VCaP (cell line): ENCODE data around the gene SCFD2.
"Not testable (repeated sequence)": the region's sequence is repeated elsewhere in the genome, so short reads cannot be mapped to it uniquely, and the experiment has no call there.

Experiments used
- H3K27ac ChIP-seq: fragments of 450-650 bp; 2 replicates; pipeline ENCODE4 v1.5.1; 2017
- TF ChIP-seq, protein P1 (sequence below): fragments of 450-650 bp; conservative IDR thresholded peaks from 2 replicates; pipeline ENCODE4 v1.5.1; 2017; ENCODE audit warnings: mild to moderate bottlenecking, moderate library complexity

Gene SCFD2

GRCh38 chr4:53192496-53192895 is 173.4 kb downstream of the SCFD2 start:
- no peak overlapping the region for H3K27ac ChIP-seq
- TF ChIP-seq, protein P1, sequence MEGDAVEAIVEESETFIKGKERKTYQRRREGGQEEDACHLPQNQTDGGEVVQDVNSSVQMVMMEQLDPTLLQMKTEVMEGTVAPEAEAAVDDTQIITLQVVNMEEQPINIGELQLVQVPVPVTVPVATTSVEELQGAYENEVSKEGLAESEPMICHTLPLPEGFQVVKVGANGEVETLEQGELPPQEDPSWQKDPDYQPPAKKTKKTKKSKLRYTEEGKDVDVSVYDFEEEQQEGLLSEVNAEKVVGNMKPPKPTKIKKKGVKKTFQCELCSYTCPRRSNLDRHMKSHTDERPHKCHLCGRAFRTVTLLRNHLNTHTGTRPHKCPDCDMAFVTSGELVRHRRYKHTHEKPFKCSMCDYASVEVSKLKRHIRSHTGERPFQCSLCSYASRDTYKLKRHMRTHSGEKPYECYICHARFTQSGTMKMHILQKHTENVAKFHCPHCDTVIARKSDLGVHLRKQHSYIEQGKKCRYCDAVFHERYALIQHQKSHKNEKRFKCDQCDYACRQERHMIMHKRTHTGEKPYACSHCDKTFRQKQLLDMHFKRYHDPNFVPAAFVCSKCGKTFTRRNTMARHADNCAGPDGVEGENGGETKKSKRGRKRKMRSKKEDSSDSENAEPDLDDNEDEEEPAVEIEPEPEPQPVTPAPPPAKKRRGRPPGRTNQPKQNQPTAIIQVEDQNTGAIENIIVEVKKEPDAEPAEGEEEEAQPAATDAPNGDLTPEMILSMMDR: no peak

DNA sequence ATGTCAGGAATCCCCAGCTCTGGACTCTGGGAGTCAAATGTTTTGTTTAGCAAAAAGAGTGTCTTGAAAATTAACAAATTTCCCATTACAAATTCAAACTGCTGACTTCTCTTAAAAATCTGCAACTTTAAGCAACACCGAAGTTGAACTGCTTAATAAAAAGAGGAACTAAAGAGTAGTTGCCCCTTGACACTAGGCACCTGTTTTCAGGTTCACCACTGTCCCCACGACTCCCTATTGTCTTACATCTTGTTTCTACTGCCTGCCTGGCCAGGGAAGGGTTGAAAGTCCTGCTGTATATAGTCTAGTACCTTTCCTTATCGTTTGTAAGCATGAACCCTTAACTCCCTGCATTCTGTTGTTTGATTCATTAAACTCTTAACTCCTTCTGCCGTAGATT is 173.9 kb downstream of the SCFD2 start:
- H3K27ac ChIP-seq: no peak overlapping the region
- TF ChIP-seq, protein P1: no peak

DNA sequence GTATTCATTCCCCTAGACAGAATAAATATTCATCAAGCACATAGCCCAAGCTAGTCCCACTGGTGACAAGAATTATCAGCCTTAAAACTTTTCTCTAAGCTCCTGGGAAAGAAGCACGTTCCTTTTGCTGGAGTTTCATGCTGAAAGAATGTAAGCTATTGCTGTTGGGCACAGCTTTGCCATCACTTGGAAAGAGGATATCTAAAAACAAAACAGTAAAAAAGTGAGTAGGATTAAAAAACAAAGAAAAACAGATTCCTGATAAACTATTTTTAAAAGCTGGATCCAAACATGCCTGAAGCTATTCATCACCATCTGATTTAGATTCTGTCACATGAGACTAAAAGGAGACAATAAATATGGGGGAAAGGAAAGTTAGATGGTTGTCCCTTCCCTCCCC is 176.8 kb downstream of the SCFD2 start:
- H3K27ac ChIP-seq: peak overlapping the region; percentile 38
- TF ChIP-seq, protein P1: no peak

GRCh38 chr4:53186714-53187358 is 179.0 kb downstream of the SCFD2 start:
- peak overlapping the region; percentile 38 for H3K27ac ChIP-seq
- TF ChIP-seq, protein P1: no peak

DNA sequence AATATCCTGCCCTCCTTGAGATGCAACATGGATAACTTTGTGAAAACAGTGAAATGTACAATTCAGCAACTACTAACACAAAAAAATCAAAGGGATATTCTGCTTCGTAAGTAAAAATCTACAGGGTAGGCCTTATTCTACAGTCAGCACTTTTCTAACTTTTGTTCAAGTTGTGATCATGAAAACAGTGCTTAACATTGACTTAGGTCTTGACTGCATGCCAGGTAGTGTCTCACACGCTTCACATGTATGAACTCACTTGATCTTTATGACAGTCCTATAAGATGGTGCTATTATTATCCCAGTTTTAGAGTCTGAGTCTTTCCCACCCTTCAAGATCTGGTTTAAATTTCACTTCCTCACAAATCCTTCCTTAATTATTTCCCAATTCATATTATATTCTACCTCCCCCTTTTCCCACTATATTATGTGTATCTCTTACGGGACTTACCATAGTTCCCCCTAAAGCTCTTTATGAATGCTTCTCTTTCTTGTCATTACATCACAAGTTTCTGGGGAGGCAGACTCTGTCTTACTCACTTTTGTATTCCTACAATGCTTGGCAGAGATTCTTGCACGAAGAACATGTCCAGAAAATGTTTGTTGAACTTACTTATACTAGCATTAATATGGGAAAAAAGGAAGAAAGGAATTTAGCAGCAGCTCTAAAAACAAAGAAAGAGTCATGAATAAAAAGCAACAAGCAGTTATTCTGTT is 179.8 kb downstream of the SCFD2 start:
- TF ChIP-seq, protein P1: no peak
- H3K27ac ChIP-seq: peak overlapping the region; percentile 38

DNA sequence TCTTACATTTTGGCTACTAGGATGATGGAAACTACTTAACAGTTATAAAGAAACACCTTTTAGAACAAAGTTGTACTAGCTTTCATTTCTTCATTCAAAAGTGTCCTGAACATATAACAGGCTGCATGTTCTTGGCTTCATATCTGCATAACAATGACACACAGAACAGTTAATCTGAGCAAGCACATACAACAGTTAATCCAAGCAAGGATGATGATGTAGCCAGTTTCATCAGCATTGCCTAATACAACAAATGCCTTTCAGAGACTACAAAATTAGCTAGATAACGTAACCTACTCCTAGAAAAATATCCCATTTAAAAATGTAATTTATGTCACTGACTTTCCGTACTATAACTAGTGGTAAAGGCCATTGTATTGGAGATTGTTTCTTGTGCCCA is 182.1 kb downstream of the SCFD2 start:
- TF ChIP-seq, protein P1: no peak
- H3K27ac ChIP-seq: no peak overlapping the region

GRCh38 chr4:53177751-53178150 is 188.1 kb downstream of the SCFD2 start:
- H3K27ac ChIP-seq: not testable (repeated sequence)

DNA sequence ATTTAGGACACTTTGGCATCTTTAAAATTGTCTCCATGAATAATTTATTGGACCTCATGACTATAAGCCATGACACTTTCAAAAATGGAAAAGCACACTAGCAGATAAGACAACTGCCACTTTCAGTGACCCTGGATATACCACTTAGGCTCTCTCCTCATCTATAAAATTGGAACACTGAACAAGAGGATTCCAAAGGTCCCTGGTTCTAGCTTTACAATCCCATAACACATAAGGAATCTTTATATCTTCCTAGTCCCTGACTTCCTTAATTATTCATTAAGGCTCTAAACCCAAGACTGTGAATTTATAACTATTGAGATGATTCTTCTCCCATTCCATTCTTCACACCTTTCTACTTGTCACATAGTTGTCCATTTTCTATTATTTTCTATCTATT is 190.2 kb downstream of the SCFD2 start:
- TF ChIP-seq, protein P1: no peak

More for the DNA sequence above, 190.2 kb downstream of the SCFD2 start:
- no peak overlapping the region for H3K27ac ChIP-seq
